ENCODE measurements around the gene SF3B2. TPM values are rescaled to one million over a fixed set of nuclear protein-coding genes. Genes with fewer than 3 reads are reported as not detected.

The SF3B2 gene
- total RNA-seq, 1 donor from 2014 or later, result 145 TPM

DNA sequence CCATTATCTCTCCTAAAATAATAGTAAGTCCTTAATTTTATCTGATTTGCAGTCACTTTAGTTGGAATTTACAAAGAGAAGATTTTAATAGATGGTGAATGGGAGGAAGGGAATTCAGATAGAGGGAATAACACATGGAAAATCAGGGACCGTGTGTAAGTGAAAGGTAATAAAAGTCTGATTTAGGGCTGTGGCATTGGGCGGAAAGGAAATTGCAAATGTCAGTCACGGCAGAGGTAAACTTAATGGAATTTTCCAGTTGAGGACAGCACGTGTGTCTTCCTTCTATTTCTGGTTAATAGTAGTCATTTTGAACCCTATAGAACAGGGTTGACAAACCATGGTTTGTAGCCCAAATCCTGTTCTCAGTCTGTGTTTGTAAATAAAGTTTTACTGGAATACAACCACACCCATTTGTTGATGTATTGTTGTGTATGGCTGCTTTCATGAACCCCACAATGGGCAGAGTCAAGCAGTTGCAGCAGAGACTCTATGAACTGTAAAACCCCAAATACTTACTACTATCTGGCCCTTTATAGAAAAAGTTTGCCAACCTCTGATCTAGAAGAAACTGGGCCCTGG lies 52.0 kb downstream of the SF3B2 start:
- ATAC-seq (no peak), DNase-seq (no peak)
- Histone ChIP-seq H3K4me3 (no peak overlapping the region), H3K4me1 (peaks cover 33% of the 10 kb centered on the region), H3K36me3 (no peaks in the 10 kb centered on the region), H3K27ac (no peak overlapping the region), H3K27me3 (ENCODE audit: low read depth) (no peaks in the 10 kb centered on the region), H3K9me3 (no peaks in the 10 kb centered on the region)
- intact Hi-C loops (cut with DNase I), result no loop called here
- TF ChIP-seq, protein P1, sequence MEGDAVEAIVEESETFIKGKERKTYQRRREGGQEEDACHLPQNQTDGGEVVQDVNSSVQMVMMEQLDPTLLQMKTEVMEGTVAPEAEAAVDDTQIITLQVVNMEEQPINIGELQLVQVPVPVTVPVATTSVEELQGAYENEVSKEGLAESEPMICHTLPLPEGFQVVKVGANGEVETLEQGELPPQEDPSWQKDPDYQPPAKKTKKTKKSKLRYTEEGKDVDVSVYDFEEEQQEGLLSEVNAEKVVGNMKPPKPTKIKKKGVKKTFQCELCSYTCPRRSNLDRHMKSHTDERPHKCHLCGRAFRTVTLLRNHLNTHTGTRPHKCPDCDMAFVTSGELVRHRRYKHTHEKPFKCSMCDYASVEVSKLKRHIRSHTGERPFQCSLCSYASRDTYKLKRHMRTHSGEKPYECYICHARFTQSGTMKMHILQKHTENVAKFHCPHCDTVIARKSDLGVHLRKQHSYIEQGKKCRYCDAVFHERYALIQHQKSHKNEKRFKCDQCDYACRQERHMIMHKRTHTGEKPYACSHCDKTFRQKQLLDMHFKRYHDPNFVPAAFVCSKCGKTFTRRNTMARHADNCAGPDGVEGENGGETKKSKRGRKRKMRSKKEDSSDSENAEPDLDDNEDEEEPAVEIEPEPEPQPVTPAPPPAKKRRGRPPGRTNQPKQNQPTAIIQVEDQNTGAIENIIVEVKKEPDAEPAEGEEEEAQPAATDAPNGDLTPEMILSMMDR (IDR thresholded peaks at IDR 0.05), result no peak

DNA sequence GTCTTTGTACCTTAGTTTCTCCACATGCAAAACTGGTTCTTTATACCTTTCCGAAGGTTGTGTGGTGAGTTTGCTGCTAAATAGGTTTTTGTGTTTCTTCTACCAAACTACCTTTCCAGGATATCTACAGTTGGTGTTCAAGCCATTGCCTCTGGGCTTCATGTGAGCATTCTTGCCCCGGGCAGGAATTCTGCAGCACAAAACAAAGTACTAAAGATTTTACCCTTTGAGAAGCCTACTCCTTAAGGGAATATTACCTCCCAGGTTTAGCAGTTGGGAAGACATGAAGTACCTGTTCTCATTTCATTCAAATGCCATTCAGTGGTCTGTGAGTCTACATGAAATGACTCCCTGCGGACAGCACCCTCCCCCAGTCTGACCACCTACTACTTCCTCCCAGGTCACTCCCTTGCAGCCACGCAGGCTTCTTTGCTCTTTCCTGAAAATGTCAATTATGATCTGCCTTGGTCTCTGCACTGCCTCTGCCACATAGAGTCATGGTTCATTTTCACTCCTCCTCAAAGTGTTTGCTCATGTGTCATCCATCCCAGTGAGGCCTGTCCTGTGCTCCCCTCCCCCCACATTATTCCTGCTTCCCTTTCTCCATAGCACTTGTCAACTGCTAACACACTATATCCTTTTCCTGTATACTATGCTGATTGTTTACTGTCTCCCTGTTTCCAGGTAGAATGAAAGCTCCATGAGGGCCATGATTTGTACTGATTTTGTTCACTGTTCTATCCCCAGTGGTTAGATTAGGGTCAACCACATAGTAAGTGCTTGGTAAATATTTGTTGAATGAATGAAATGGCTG lies 54.8 kb downstream of the SF3B2 start:
- Histone ChIP-seq H3K27ac (no peak overlapping the region), H3K36me3 (no peaks in the 10 kb centered on the region), H3K27me3 (ENCODE audit: low read depth) (no peaks in the 10 kb centered on the region), H3K9me3 (no peaks in the 10 kb centered on the region), H3K4me1 (peaks cover 16% of the 10 kb centered on the region), H3K4me3 (no peak overlapping the region)
- ATAC-seq (no peak), DNase-seq (no peak)
- intact Hi-C loops (cut with DNase I), result no loop called here
- TF ChIP-seq, protein P1 (IDR thresholded peaks at IDR 0.05), result no peak

DNA sequence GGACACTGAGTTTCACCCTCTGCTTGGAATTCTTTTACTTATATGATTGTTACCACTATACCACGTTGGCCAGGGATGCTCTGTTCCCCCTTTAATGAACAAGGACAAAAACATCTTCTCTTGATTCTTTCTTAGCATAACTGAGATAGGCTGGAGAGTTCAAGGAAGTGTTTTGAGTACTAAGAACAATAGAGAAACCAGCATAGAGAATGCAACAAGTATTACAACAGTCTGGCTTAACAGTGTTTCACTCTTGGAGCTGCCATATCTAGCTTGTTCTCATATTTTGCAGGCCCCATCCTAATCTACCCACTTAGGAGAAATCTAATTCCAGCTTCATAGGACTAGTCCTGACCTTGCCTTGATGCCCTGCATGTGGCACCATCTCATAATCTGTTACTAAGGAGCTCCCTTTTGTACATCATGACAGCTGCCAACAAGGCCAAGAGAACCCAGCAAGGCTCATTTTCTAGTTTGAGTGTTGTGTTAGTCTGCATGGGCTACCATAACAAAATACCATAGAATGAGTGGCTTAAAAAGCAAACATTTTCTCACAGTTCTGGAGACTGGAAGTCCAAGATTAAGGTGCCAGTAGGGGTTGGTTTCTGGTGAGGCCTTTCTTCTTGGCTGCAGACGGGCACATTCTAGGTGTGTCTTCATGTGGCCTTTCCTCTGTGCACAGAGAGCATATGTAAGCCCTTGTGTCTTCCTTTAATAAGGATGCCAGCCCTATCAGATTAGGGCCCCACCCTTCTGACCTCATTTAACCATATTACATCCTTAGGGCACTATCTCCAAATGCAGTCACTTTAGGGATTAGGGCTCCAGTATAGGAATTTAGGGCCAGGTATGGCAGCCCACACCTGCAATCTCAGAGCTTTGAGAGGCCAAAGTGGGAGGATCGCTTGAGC lies 55.7 kb downstream of the SF3B2 start:
- no peak for DNase-seq
- Histone ChIP-seq H3K36me3 (no peaks in the 10 kb centered on the region), H3K27ac (no peak overlapping the region), H3K9me3 (no peaks in the 10 kb centered on the region), H3K4me3 (no peak overlapping the region), H3K27me3 (ENCODE audit: low read depth) (no peaks in the 10 kb centered on the region), H3K4me1 (peaks cover 25% of the 10 kb centered on the region)
- no peak for ATAC-seq
- intact Hi-C loops (cut with DNase I), result no loop called here
- TF ChIP-seq, protein P1 (IDR thresholded peaks at IDR 0.05), result no peak

DNA sequence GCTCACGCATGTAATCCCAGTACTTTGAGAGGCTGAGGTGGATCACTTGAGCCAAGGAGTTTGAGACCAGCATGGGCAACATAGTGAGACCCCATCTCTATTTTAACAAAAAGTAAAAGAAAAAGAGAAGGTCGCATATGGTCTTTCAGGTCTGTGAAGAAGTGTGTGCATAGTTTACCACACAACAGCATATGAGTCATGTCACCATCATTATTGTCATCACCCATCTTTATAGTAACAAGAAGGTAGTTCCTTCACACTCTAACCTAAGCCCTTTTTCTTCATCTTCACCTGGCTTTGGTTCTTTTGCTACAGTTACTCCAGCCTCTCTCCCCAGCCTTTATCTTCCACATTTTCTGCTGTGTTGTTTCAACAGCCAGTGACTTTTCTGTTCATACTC lies 57.1 kb downstream of the SF3B2 start:
- TF ChIP-seq, protein P1 (IDR thresholded peaks at IDR 0.05), result no peak
- intact Hi-C loops (cut with DNase I), result no loop called here
- Histone ChIP-seq H3K36me3 (no peaks in the 10 kb centered on the region), H3K4me1 (peaks cover 38% of the 10 kb centered on the region), H3K9me3 (no peaks in the 10 kb centered on the region), H3K27ac (no peak overlapping the region), H3K27me3 (ENCODE audit: low read depth) (no peaks in the 10 kb centered on the region), H3K4me3 (no peak overlapping the region)
- DNase-seq, result no peak
- ATAC-seq, result no peak

DNA sequence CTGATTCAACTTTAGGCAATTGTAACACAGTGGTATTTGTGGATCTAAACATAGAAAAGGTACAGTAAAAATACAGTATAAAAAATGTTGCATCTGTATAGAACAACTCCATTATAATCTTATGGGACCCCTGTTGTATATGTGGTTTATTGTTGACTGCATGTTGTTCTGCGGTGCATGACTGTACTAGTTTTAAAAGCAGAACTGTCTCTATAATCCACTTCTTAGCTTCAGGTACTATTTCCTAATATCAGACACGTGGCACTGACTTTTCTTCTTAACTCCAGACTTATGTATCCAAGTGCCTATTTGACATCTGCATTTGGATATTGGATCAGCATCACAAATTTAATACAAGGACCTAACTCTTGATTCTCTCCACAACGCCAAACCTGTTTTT lies 59.0 kb downstream of the SF3B2 start:
- no peak overlapping the region for H3K27ac ChIP-seq

More for the DNA sequence above, 59.0 kb downstream of the SF3B2 start:
- Histone ChIP-seq H3K27me3 (ENCODE audit: low read depth) (no peaks in the 10 kb centered on the region), H3K9me3 (no peaks in the 10 kb centered on the region), H3K4me3 (no peak overlapping the region), H3K36me3 (no peaks in the 10 kb centered on the region), H3K4me1 (peaks cover 56% of the 10 kb centered on the region)
- intact Hi-C loops (cut with DNase I), result no loop called here
- TF ChIP-seq, protein P1 (IDR thresholded peaks at IDR 0.05), result no peak
- DNase-seq (no peak), ATAC-seq (no peak)

Data from lower lobe of right lung (tissue), 2 donors.